Mucosa of descending colon (tissue), 3 donors: ENCODE results near the gene GRM7. TPM values are rescaled to one million over a fixed set of nuclear protein-coding genes. Genes with fewer than 3 reads are reported as not detected.

ENCODE experiments used
- ATAC-seq: fragments of 200-7000 bp; cut with Tn5 transposase; one replicate; pipeline ENCODE4 v1.9.1; 2020; ENCODE audit warnings: mild to moderate bottlenecking, moderate library complexity
- DNase-seq, 3 donors: peaks; one replicate each; pipeline ENCODE4 v3.0.0-alpha.2; 2020
- H3K36me3 ChIP-seq: fragments of 200-600 bp; one replicate; pipeline ENCODE4 v1.8.0; 2021; ENCODE audit warnings: low read depth, mild to moderate bottlenecking
- H3K4me1 ChIP-seq: fragments of 200-600 bp; one replicate; pipeline ENCODE4 v1.8.0; 2021; ENCODE audit warnings: low read depth, mild to moderate bottlenecking
- H3K4me3 ChIP-seq: fragments of 200-600 bp; one replicate; pipeline ENCODE4 v1.8.0; 2021; ENCODE audit warnings: mild to moderate bottlenecking
- H3K9me3 ChIP-seq: fragments of 200-600 bp; one replicate; pipeline ENCODE4 v1.8.0; 2021; ENCODE audit warnings: mild to moderate bottlenecking
- intact Hi-C, 2 donors: fragments of 100-400 bp; cut with DNase I in 1 of 2; cut with micrococcal nuclease in 1 of 2; formaldehyde crosslinking; loops; one replicate each; pipeline versions ENCODE4 v1.11.0 to v1.11.1; 2022; cut with DNase I, micrococcal nuclease
- total RNA-seq, 3 donors: library from RNA; stranded (reverse); fragmentation: NEBNext Ultra II Directional in 2 of 3; extraction: Animal tissue kit (Norgen Biotek cat#: 25700) in 2 of 3; gene quantifications; one replicate each; pipeline versions ENCODE4 v1.2.1 to v1.2.4, GENCODE V29; 2021 to 2023
- TF ChIP-seq, protein P1 (sequence below): fragments of 200-600 bp; IDR thresholded peaks from one replicate; pipeline ENCODE4 v1.8.0; 2022; ENCODE audit warnings: antibody characterized with exemption, mild to moderate bottlenecking
- donor health status: DM: no; HTN: no; CAD: no; lungs with moderate emphysema.
- donor health status: DM: no; HTN: no; CAD: no.
- donor health status: DM: no; HTN: yes; CAD: no.

The GRM7 gene
- total RNA-seq, 3 donors from 2014 or later = 0.09 to 0.39 (median 0.14) TPM

DNA sequence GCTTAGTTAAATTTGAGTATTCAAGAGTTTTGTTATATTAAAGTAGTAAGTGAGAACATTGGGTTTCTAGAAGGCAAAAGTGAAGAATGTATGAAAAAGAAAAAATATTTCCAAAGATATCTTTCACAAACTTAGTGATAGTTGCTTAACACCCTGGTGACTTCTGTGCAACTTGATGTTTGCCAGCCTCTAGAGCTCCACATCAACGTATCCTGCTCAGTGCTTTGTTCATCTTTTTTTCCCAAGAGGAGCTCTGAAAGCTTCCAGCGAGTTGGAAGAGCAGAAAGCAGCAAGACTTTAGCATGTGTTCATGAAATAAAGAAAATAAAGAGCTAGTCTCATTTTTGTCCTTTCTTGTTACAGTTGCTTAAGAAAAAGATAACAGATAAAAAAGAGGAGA is 225.5 kb downstream of the GRM7 start:
- Histone ChIP-seq H3K4me3 (no peak overlapping the region), H3K36me3 (no peaks in the 10 kb centered on the region), H3K9me3 (no peaks in the 10 kb centered on the region), H3K4me1 (no peaks in the 10 kb centered on the region)
- DNase-seq (no peak), ATAC-seq (no peak)
- intact Hi-C loops = no loop called here
- TF ChIP-seq, protein P1, sequence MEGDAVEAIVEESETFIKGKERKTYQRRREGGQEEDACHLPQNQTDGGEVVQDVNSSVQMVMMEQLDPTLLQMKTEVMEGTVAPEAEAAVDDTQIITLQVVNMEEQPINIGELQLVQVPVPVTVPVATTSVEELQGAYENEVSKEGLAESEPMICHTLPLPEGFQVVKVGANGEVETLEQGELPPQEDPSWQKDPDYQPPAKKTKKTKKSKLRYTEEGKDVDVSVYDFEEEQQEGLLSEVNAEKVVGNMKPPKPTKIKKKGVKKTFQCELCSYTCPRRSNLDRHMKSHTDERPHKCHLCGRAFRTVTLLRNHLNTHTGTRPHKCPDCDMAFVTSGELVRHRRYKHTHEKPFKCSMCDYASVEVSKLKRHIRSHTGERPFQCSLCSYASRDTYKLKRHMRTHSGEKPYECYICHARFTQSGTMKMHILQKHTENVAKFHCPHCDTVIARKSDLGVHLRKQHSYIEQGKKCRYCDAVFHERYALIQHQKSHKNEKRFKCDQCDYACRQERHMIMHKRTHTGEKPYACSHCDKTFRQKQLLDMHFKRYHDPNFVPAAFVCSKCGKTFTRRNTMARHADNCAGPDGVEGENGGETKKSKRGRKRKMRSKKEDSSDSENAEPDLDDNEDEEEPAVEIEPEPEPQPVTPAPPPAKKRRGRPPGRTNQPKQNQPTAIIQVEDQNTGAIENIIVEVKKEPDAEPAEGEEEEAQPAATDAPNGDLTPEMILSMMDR = no peak

DNA sequence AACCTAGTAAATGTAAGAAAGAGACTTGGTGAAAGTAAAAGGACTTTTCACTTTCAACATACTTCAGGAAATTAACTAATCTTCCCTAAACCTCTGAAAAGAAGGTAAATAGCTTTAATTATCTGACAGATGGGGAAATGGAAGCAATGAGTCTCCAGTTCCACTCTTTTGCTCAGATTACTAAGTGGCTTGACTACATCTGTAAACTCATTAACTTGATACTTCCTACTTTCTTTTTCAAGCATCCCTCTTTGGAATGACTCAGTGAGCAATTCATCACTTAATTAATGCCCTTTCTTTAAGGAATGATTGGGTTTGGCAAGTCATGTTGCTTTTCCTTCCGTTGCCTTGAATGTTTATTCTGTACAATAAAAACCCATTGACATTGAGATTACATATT is 234.2 kb downstream of the GRM7 start:
- TF ChIP-seq, protein P1 = no peak
- no peak for ATAC-seq
- intact Hi-C loops = no loop called here

DNA sequence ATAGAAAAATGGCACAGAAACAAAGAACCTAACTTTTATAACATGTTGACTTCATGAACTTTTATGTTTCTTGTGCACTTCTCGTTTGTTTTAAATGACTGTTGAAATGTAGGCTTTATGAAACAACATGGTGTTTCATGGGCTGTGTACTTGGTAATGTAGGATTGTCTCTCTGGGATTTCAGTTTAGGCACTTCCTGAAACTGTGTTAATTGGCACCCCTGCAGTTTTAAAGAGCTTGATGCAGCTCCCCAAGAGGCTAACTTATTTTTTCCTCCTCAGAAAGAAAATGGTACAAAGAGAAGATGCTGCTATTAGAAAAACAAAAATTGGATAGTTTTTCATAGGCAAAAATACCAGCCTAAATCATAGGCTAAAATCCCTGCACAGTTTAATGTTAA is 239.2 kb downstream of the GRM7 start:
- no peaks in the 10 kb centered on the region for H3K4me1 ChIP-seq
- intact Hi-C loops = no loop called here
- no peak overlapping the region for H3K4me3 ChIP-seq
- DNase-seq = no peak
- H3K9me3 ChIP-seq = peaks cover 3% of the 10 kb centered on the region
- no peak for ATAC-seq
- TF ChIP-seq, protein P1 = no peak
- no peaks in the 10 kb centered on the region for H3K36me3 ChIP-seq

More for the DNA sequence above, 234.2 kb downstream of the GRM7 start:
- DNase-seq = no peak
- Histone ChIP-seq H3K4me3 (no peak overlapping the region), H3K36me3 (no peaks in the 10 kb centered on the region), H3K4me1 (no peaks in the 10 kb centered on the region), H3K9me3 (no peaks in the 10 kb centered on the region)

DNA sequence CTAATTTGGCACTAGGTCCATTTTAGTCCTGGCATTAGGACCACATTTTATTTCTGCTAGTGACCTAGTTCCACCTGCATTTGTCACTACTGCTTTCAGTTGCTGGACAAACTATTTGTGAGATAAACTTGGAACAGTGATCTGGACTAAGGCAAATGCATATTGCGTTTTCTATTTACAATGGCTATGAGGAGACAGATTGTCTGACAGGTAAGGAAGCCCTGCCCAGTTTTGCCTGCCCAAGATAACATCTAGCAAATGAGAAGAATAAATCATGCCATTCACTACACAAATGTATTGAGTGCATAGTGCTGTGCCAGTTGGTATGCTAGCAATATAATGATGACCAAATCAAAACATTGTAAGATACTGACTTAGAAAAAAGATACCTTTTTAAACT is 245.7 kb downstream of the GRM7 start:
- Histone ChIP-seq H3K4me3 (no peak overlapping the region), H3K4me1 (no peaks in the 10 kb centered on the region), H3K9me3 (peaks cover 3% of the 10 kb centered on the region), H3K36me3 (no peaks in the 10 kb centered on the region)
- ATAC-seq = no peak
- intact Hi-C loops = no loop called here
- TF ChIP-seq, protein P1 = no peak
- no peak for DNase-seq

DNA sequence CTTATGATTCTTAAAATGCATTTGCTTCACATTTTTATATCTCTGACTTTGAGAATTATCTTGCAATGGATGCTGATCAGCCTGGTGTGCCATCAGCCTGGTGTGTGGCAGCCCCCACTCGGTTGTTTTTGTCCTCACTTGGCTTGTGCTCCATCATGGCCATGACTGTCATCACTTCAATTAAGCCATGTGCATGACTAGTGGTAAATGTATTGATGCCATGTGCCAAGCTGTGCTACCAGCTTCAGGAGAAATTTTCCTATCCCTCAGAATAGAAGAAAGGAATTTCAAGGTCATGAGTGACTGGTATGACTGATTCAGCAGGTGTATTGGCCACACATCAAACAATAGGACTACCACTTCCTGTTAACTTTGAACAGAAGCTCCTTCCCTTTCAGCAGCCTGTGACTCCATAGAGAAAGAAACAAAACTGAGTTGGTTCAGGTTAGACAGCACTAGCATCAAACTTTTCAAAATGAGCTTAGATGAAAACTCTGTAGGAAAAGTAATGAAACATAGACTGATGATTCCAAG is 251.7 kb downstream of the GRM7 start:
- DNase-seq = no peak
- intact Hi-C loops = no loop called here
- H3K4me3 ChIP-seq = no peak overlapping the region
- TF ChIP-seq, protein P1 = no peak
- ATAC-seq = no peak
- H3K9me3 ChIP-seq = no peaks in the 10 kb centered on the region
- H3K36me3 ChIP-seq = no peaks in the 10 kb centered on the region
- no peaks in the 10 kb centered on the region for H3K4me1 ChIP-seq
